Right ventricle myocardium inferior (tissue), 1 donor: ENCODE measurements around the gene KIFC1. TPM values are rescaled to one million over a fixed set of nuclear protein-coding genes. Genes with fewer than 3 reads are reported as not detected.
A peak's percentile ranks its signal among the peaks of the same experiment; 100 is the strongest.

ENCODE experiments used
- ATAC-seq: fragments of 200-7000 bp; cut with Tn5 transposase; one replicate; pipeline ENCODE4 v1.9.1; 2020; ENCODE audit warnings: mild to moderate bottlenecking, moderate library complexity
- DNase-seq: peaks from one replicate; pipeline ENCODE4 v3.0.0; 2021; ENCODE audit errors: missing footprints
- intact Hi-C: fragments of 100-400 bp; cut with DNase I; formaldehyde crosslinking; loops from one replicate; pipeline ENCODE4 v1.11.0; 2022
- microRNA-seq: library from miRNA; unstranded; fragments of <30 nt; microRNA quantifications from one replicate; pipeline ENCODE4 v1.2.0, GENCODE V29; 2020
- total RNA-seq: library from RNA; stranded (reverse); fragmentation: NEBNext Ultra II Directional; extraction: Animal tissue kit (Norgen Biotek cat#: 25700); gene quantifications from one replicate; pipeline ENCODE4 v1.2.1, GENCODE V29; 2021
- donor health status: DM: no; HTN: yes; CAD: no; lungs with severe emphysema.

Gene KIFC1
- total RNA-seq, 1 donor from 2014 or later: 1.3 TPM

- no peak for DNase-seq
These were observed 60.0 kb downstream of the KIFC1 start for GRCh38 chr6:33451606-33452005.

GRCh38 chr6:33452496-33452895, 60.9 kb downstream of the KIFC1 start:
- intact Hi-C loops: no loop called here
- no peak for ATAC-seq
- no peak for DNase-seq

More at GRCh38 chr6:33451606-33452005, 60.0 kb downstream of the KIFC1 start:
- ATAC-seq: no peak
- intact Hi-C loops: no loop called here

GRCh38 chr6:33453393-33454008, 61.9 kb downstream of the KIFC1 start:
- no peak for DNase-seq
- ATAC-seq: no peak
- intact Hi-C loops: loop anchor here (1.0 to 2.0 kb wide), 2 partner anchors 43 to 117 kb away; no protein-coding TSS in a partner anchor

- intact Hi-C loops: loop anchor here (1.0 to 2.0 kb wide), 2 partner anchors 44 to 117 kb away; no protein-coding TSS in a partner anchor
- peak; percentile 99 for ATAC-seq
- DNase-seq: peak; percentile 98
These were observed 62.7 kb downstream of the KIFC1 start, which contains the start of gene ZBTB9 for GRCh38 chr6:33454009-33454946. Gene ZBTB9, plus strand, starts transcription at chr6:33454576. Its CDS starts 525 bp downstream, at chr6:33455101.

GRCh38 chr6:33455051-33455450, 63.4 kb downstream of the KIFC1 start:
- ATAC-seq (no peak), DNase-seq (no peak)
- intact Hi-C loops: loop anchor here (2.0 kb wide), 1 partner anchor 116 kb away; no protein-coding TSS in a partner anchor

GRCh38 chr6:33456156-33456555, 64.5 kb downstream of the KIFC1 start:
- intact Hi-C loops: no loop called here
- DNase-seq (no peak), ATAC-seq (no peak)

- ATAC-seq (no peak), DNase-seq (no peak)
- intact Hi-C loops: no loop called here
These were observed 67.1 kb downstream of the KIFC1 start for GRCh38 chr6:33458676-33459075.

- DNase-seq (no peak), ATAC-seq (no peak)
- intact Hi-C loops: no loop called here
These were observed 67.6 kb downstream of the KIFC1 start for GRCh38 chr6:33459226-33459625.

Small RNA genes within 50 kb of the gene (microRNA-seq; reads per million reads assigned to microRNA genes)
- not detected for gene MIR5004

Other genes starting within 250 kb of the KIFC1 start
- gene COL11A2, start 199.4 kb upstream of the KIFC1 start, total RNA-seq: 1.1 TPM
- 39.3 TPM for gene RXRB, start 191.2 kb upstream of the KIFC1 start, total RNA-seq
- gene SLC39A7, start 191.0 kb upstream of the KIFC1 start, total RNA-seq: 55.4 TPM
- 25.0 TPM for gene HSD17B8, start 187.2 kb upstream of the KIFC1 start, total RNA-seq
- gene RING1, start 183.3 kb upstream of the KIFC1 start, total RNA-seq: 27.7 TPM
- 31.4 TPM for gene VPS52, start 119.9 kb upstream of the KIFC1 start, total RNA-seq
- 1,075 TPM for gene RPS18, start 119.7 kb upstream of the KIFC1 start, total RNA-seq
- 8.5 TPM for gene B3GALT4, start 114.7 kb upstream of the KIFC1 start, total RNA-seq
- gene WDR46, start 102.6 kb upstream of the KIFC1 start, total RNA-seq: 15.9 TPM
- gene PFDN6, start 102.2 kb upstream of the KIFC1 start, total RNA-seq: 57.8 TPM
- 64.5 TPM for gene RGL2, start 92.9 kb upstream of the KIFC1 start, total RNA-seq
- gene TAPBP, start 77.7 kb upstream of the KIFC1 start, total RNA-seq: 82.3 TPM
- gene ZBTB22, start 74.1 kb upstream of the KIFC1 start, total RNA-seq: 10.8 TPM
- 22.4 TPM for gene DAXX, start 68.9 kb upstream of the KIFC1 start, total RNA-seq
- 43.5 TPM for gene PHF1, start 19.2 kb downstream of the KIFC1 start, total RNA-seq
- 107 TPM for gene CUTA, start 26.3 kb downstream of the KIFC1 start, total RNA-seq
- 5.2 TPM for gene SYNGAP1, start 28.2 kb downstream of the KIFC1 start, total RNA-seq
- gene ZBTB9, start 62.8 kb downstream of the KIFC1 start, total RNA-seq: 4.1 TPM
- gene BAK1, start 188.5 kb downstream of the KIFC1 start, total RNA-seq: 25.4 TPM
- 8.0 TPM for gene ITPR3, start 229.5 kb downstream of the KIFC1 start, total RNA-seq